Left ventricle myocardium superior (tissue), 1 donor: ENCODE data around the gene ASCC1. TPM values are rescaled to one million over a fixed set of nuclear protein-coding genes. Genes with fewer than 3 reads are reported as not detected.
"Not testable (repeated sequence)": the region's sequence is repeated elsewhere in the genome, so short reads cannot be mapped to it uniquely, and the experiment has no call there.

Experiments
- ATAC-seq: fragments of 200-7000 bp; cut with Tn5 transposase; one replicate; pipeline ENCODE4 v1.9.1; 2020; ENCODE audit warnings: mild to moderate bottlenecking, moderate library complexity
- DNase-seq: peaks from one replicate; pipeline ENCODE4 v3.0.0-alpha.2; 2020
- intact Hi-C: fragments of 100-400 bp; cut with micrococcal nuclease; formaldehyde crosslinking; loops from one replicate; pipeline ENCODE4 v1.11.0; 2022
- total RNA-seq: library from RNA; stranded (reverse); fragmentation: NEBNext Ultra II Directional; extraction: Animal tissue kit (Norgen Biotek cat#: 25700); gene quantifications from one replicate; pipeline ENCODE4 v1.2.1, GENCODE V29; 2021
- donor health status: DM: no; HTN: yes; CAD: no; lungs with severe emphysema.

ASCC1 gene
- total RNA-seq, 1 donor from 2014 or later, result 34.7 TPM

- ATAC-seq, result peak; percentile 17
- intact Hi-C loops, result no loop called here
- DNase-seq, result no peak
Measured at GRCh38 chr10:72108830-72109635, 107.0 kb downstream of the ASCC1 start.

- ATAC-seq, intact Hi-C loops, DNase-seq: not testable (repeated sequence)
Measured at GRCh38 chr10:72108004-72108370, 108.1 kb downstream of the ASCC1 start.

GRCh38 chr10:72107325-72108003 is 108.6 kb downstream of the ASCC1 start:
- intact Hi-C loops, result no loop called here
- DNase-seq, result no peak
- ATAC-seq, result no peak

- ATAC-seq (no peak), DNase-seq (no peak)
- intact Hi-C loops, result no loop called here
Measured at GRCh38 chr10:72106896-72107295, 109.2 kb downstream of the ASCC1 start.

GRCh38 chr10:72106154-72106849 is 109.8 kb downstream of the ASCC1 start:
- DNase-seq (no peak), ATAC-seq (no peak)
- intact Hi-C loops, result no loop called here

- peak; percentile 49 for ATAC-seq
- DNase-seq, result no peak
- intact Hi-C loops, result no loop called here
Measured at GRCh38 chr10:72105710-72106109, 110.4 kb downstream of the ASCC1 start.

- intact Hi-C loops, result no loop called here
- peak; percentile 7 for ATAC-seq
- DNase-seq, result no peak
Measured at GRCh38 chr10:72105098-72105475, 111.0 kb downstream of the ASCC1 start.

- no peak for DNase-seq
- no peak for ATAC-seq
- intact Hi-C loops, result no loop called here
Measured at GRCh38 chr10:72104472-72105097, 111.5 kb downstream of the ASCC1 start.

GRCh38 chr10:72099600-72099921 is 116.5 kb downstream of the ASCC1 start:
- no peak for DNase-seq
- no peak for ATAC-seq
- intact Hi-C loops, result no loop called here

- no peak for ATAC-seq
- DNase-seq, result no peak
- intact Hi-C loops, result no loop called here
Measured at GRCh38 chr10:72098836-72099599, 117.1 kb downstream of the ASCC1 start.

GRCh38 chr10:72098301-72098835 is 117.7 kb downstream of the ASCC1 start:
- ATAC-seq (peak; percentile 5), DNase-seq (no peak)
- intact Hi-C loops, result no loop called here

GRCh38 chr10:72097448-72098300 is 118.4 kb downstream of the ASCC1 start:
- intact Hi-C loops, result no loop called here
- DNase-seq, result no peak
- ATAC-seq, result peak; percentile 93

- intact Hi-C loops, result no loop called here
Measured at GRCh38 chr10:72096115-72097000, 119.7 kb downstream of the ASCC1 start.

GRCh38 chr10:72095195-72095594 is 120.9 kb downstream of the ASCC1 start:
- intact Hi-C loops, result no loop called here

More at GRCh38 chr10:72096115-72097000, 119.7 kb downstream of the ASCC1 start:
- DNase-seq (no peak), ATAC-seq (no peak)

GRCh38 chr10:72094574-72094973 is 121.5 kb downstream of the ASCC1 start:
- intact Hi-C loops, result no loop called here
- no peak for DNase-seq
- ATAC-seq, result no peak

More at GRCh38 chr10:72095195-72095594, 120.9 kb downstream of the ASCC1 start:
- DNase-seq (no peak), ATAC-seq (no peak)

- no peak for ATAC-seq
- DNase-seq, result no peak
- intact Hi-C loops, result no loop called here
Measured at GRCh38 chr10:72093450-72093849, 122.6 kb downstream of the ASCC1 start.

- intact Hi-C loops, result no loop called here
Measured at GRCh38 chr10:72092987-72093386, 123.1 kb downstream of the ASCC1 start.

More at GRCh38 chr10:72092987-72093386, 123.1 kb downstream of the ASCC1 start:
- ATAC-seq (no peak), DNase-seq (no peak)
